GM18526 (cell line): Measurements from ENCODE around the gene CPNE6.

Source experiments
- POLR2A ChIP-seq: IDR thresholded peaks from 3 replicates; pipeline ENCODE4 v1.6.1; 2011; ENCODE audit not compliant: insufficient read length; ENCODE audit errors: extremely low read depth

CPNE6 gene

GRCh38 chr14:24078146-24078545 lies 6.8 kb downstream of the CPNE6 start:
- TF ChIP-seq POLR2A: no peak

- TF ChIP-seq POLR2A: no peak
These were observed 8.3 kb downstream of the CPNE6 start for GRCh38 chr14:24079491-24080141.

GRCh38 chr14:24080142-24080530 lies 8.8 kb downstream of the CPNE6 start:
- TF ChIP-seq POLR2A: no peak

- peak; percentile 72 for TF ChIP-seq POLR2A
These were observed 9.8 kb downstream of the CPNE6 start for GRCh38 chr14:24080888-24081738.

GRCh38 chr14:24081739-24082211 lies 10.4 kb downstream of the CPNE6 start:
- no peak for TF ChIP-seq POLR2A

GRCh38 chr14:24082411-24083080 lies 11.2 kb downstream of the CPNE6 start:
- no peak for TF ChIP-seq POLR2A

DNA sequence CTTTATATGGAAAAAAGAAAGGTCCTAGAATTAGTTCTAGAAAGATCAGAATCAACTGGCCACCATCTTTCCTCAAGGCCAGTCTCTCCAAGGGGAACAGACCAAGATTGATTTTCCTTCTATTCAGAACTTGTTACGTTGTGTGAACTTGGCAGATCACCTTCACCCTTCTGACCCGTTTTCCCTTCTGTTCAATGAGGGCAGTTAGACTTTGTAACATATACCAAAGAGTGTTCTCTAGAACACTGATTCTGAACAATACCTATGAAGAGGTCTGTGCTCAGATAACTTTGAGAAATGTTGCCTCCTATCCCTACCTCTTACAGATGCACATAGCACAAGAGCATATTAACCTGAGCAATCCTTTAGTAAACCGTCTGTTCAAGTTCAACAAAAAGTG lies 12.1 kb downstream of the CPNE6 start:
- no peak for TF ChIP-seq POLR2A

- no peak for TF ChIP-seq POLR2A
These were observed 13.1 kb downstream of the CPNE6 start for GRCh38 chr14:24084440-24084839.

- no peak for TF ChIP-seq POLR2A
These were observed 13.9 kb downstream of the CPNE6 start for GRCh38 chr14:24085215-24085614.

DNA sequence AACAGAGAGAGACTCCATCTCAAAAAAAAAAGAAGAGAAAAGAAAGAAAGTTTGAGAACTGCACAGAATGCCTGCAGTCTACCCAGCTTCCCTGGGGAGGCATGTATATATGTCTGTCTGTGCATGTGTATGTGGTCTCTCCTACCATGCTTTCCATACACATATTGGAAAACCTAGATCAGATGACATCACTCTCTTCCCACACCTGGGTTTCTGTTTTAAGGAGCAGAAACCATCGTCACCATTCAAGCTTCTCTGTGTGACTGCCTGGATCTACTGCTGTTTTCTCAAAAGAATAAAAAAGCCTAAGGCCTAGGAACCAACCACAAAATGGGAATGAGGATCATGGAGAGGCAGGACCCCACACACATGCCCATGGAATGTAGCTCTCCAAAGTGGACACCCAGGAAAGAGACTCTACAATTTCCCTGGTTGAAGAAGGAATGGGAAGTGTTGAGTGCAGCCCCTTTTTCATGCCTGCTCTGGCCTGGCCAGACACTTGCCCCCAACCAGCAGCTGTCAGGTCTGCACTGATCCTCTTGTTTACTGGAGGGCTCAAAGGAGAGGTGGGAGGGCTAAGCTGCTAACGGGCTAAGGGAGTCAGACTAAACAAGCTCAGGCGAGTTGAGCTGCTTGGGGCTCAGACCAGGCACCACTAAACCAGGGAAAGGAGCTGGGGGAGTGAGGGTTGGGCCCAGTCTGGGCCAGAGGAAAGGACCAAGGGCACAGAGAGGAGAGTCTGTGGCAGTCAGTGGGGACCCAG lies 15.0 kb downstream of the CPNE6 start:
- no peak for TF ChIP-seq POLR2A

GRCh38 chr14:24087004-24087403 lies 15.6 kb downstream of the CPNE6 start:
- no peak for TF ChIP-seq POLR2A

DNA sequence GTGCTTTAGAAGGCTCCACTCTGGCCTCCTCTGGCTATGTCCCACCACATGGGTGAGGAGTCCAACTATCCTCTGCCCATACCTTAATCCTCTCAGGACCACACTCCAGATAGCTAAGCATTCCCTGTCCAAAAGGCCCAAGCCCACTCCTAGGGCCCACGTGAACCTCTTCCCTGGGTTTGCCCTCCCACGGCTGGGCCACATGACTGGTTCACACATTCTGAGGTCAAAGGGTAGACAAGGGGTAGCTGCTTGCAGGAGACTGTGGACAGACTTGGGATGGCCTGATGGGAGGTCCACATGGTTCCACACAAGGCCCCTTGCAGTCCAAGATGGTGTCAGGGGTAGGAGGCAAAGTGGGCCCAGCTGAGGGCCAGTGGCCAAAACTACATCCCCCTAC lies 16.7 kb downstream of the CPNE6 start:
- no peak for TF ChIP-seq POLR2A

- no peak for TF ChIP-seq POLR2A
These were observed 18.5 kb downstream of the CPNE6 start for GRCh38 chr14:24089890-24090289.

GRCh38 chr14:24092110-24092504 lies 20.7 kb downstream of the CPNE6 start:
- no peak for TF ChIP-seq POLR2A
